A673 (cell line): ENCODE measurements around the gene CGNL1. TPM values are rescaled to one million over a fixed set of nuclear protein-coding genes. Genes with fewer than 3 reads are reported as not detected.

Experiments
- BruUV-seq: library from RNA; stranded (reverse); fragments of 400-500 nt; replicated peaks from 2 replicates; lab custom pipeline; 2021; lab: Mats Ljungman, UMichigan
- CTCF ChIA-PET: fragments of 300-600 bp; sonication (Branson Sonifier 250); formaldehyde crosslinking; loops from one replicate; lab custom pipeline; 2022; ENCODE audit warnings: antibody characterized with exemption; lab: Charles Lee
- POLR2A ChIA-PET: fragments of 300-600 bp; sonication (Branson Sonifier 250); formaldehyde crosslinking; loops from one replicate; lab custom pipeline; 2022; ENCODE audit warnings: antibody characterized with exemption; ENCODE audit not compliant: low non-redundant PET; lab: Charles Lee
- DNase-seq: peaks from one replicate; pipeline ENCODE4 v3.0.0-alpha.2; 2015; ENCODE audit warnings: low spot score
- H3K27ac ChIP-seq: fragments of 200-600 bp; sonication (generic); 2 replicates; pipeline ENCODE4 v1.5.1; 2016; ENCODE audit warnings: mixed run types, low read depth, mild to moderate bottlenecking, mixed read lengths, antibody characterized with exemption, low read length; ENCODE audit not compliant: poor library complexity, severe bottlenecking
- H3K27me3 ChIP-seq: fragments of 200-600 bp; sonication (generic); replicated peaks from 2 replicates; pipeline ENCODE4 v1.6.1; 2017; ENCODE audit warnings: mixed run types, low read depth, mild to moderate bottlenecking, mixed read lengths, antibody characterized with exemption, low read length; ENCODE audit not compliant: insufficient read depth, poor library complexity
- H3K36me3 ChIP-seq: fragments of 200-600 bp; sonication (generic); 2 replicates; pipeline ENCODE4 v1.6.1; 2016; ENCODE audit warnings: mixed run types, mild to moderate bottlenecking, mixed read lengths, antibody characterized with exemption, low read length; ENCODE audit not compliant: insufficient read depth, poor library complexity, severe bottlenecking
- H3K4me1 ChIP-seq: fragments of 200-600 bp; sonication (generic); 2 replicates; pipeline ENCODE4 v1.6.1; 2017; ENCODE audit warnings: mixed run types, mild to moderate bottlenecking, mixed read lengths, antibody characterized with exemption, low read length; ENCODE audit not compliant: insufficient read depth, poor library complexity, severe bottlenecking
- H3K4me3 ChIP-seq: fragments of 200-600 bp; sonication (generic); 2 replicates; pipeline ENCODE4 v1.5.1; 2016; ENCODE audit warnings: low read depth, mixed run types, mild to moderate bottlenecking, mixed read lengths, low read length; ENCODE audit not compliant: poor library complexity, severe bottlenecking
- H3K9me3 ChIP-seq: fragments of 200-600 bp; sonication (generic); 2 replicates; pipeline ENCODE4 v1.6.1; 2016; ENCODE audit warnings: mixed run types, low read depth, mild to moderate bottlenecking, mixed read lengths, antibody characterized with exemption, low read length; ENCODE audit not compliant: poor library complexity, severe bottlenecking
- CTCF ChIP-seq: fragments of 300-800, 200-600 bp; sonication (generic); conservative IDR thresholded peaks from 2 replicates; pipeline ENCODE4 v1.5.1; 2017; ENCODE audit warnings: low read depth, mild to moderate bottlenecking, antibody characterized with exemption, low read length, moderate library complexity, mixed read lengths
- EZH2 ChIP-seq: fragments of 200-600 bp; sonication (generic); IDR thresholded peaks from 2 replicates; pipeline ENCODE4 v1.6.1; 2017; ENCODE audit warnings: borderline replicate concordance, low read depth, mild to moderate bottlenecking, mixed read lengths, antibody characterized with exemption, low read length; ENCODE audit not compliant: poor library complexity, severe bottlenecking
- intact Hi-C: fragments of 100-400 bp; cut with micrococcal nuclease; formaldehyde crosslinking; loops from one replicate; pipeline ENCODE4 v1.10.0; 2022; ENCODE audit not compliant: unreplicated experiment
- total RNA-seq: library from RNA; stranded (reverse); gene quantifications from 2 replicates; pipeline ENCODE4 v1.2.3, GENCODE V29; 2021

CGNL1 gene
- total RNA-seq, 1 experiment from 2014 or later, result 0.58 TPM

GRCh38 chr15:57532731-57533447, 156.6 kb downstream of the CGNL1 start:
- TF ChIP-seq CTCF, result no peak
- no peak for TF ChIP-seq EZH2
- no peaks in the 10 kb centered on the region for H3K36me3 ChIP-seq
- H3K27ac ChIP-seq, result no peak overlapping the region
- H3K27me3 ChIP-seq, result no peaks in the 10 kb centered on the region
- POLR2A ChIA-PET, result no interaction called here
- H3K9me3 ChIP-seq, result peaks cover 7% of the 10 kb centered on the region
- CTCF ChIA-PET, result no interaction called here
- no TSS peak for BruUV-seq
- H3K4me3 ChIP-seq, result no peak overlapping the region
- DNase-seq, result no peak
- intact Hi-C loops, result no loop called here
- peaks cover 49% of the 10 kb centered on the region for H3K4me1 ChIP-seq

GRCh38 chr15:57533448-57533799, 157.1 kb downstream of the CGNL1 start:
- intact Hi-C loops, result no loop called here
- CTCF ChIA-PET, result interaction anchor here (0.9 kb wide), 1 partner anchor 9 kb away, joined by 3 read pairs; no protein-coding TSS in a partner anchor
- H3K9me3 ChIP-seq, result peaks cover 7% of the 10 kb centered on the region
- no peak overlapping the region for H3K27ac ChIP-seq
- POLR2A ChIA-PET, result interaction anchor here (0.7 kb wide), 1 partner anchor 9 kb away, joined by 3 read pairs; no protein-coding TSS in a partner anchor
- no peaks in the 10 kb centered on the region for H3K36me3 ChIP-seq
- no peak for DNase-seq
- no peak overlapping the region for H3K4me3 ChIP-seq
- TF ChIP-seq CTCF (no peak), EZH2 (no peak)
- no TSS peak for BruUV-seq
- no peaks in the 10 kb centered on the region for H3K27me3 ChIP-seq
- H3K4me1 ChIP-seq, result peaks cover 55% of the 10 kb centered on the region

GRCh38 chr15:57534281-57534680, 158.0 kb downstream of the CGNL1 start:
- TF ChIP-seq EZH2, result no peak
- TF ChIP-seq CTCF, result no peak
- ChIA-PET POLR2A (interaction anchor here (0.7 kb wide), 1 partner anchor 8 kb away, joined by 3 read pairs; no protein-coding TSS in a partner anchor), CTCF (interaction anchor here (0.9 kb wide), 1 partner anchor 8 kb away, joined by 3 read pairs; no protein-coding TSS in a partner anchor)
- no peaks in the 10 kb centered on the region for H3K36me3 ChIP-seq
- DNase-seq, result peak; percentile 89
- intact Hi-C loops, result no loop called here
- H3K4me3 ChIP-seq, result no peak overlapping the region
- H3K27me3 ChIP-seq, result no peaks in the 10 kb centered on the region
- BruUV-seq, result no TSS peak
- H3K4me1 ChIP-seq, result peaks cover 57% of the 10 kb centered on the region
- H3K9me3 ChIP-seq, result peaks cover 7% of the 10 kb centered on the region
- no peak overlapping the region for H3K27ac ChIP-seq
